ENCODE data around the gene GABRB1. TPM values are rescaled to one million over a fixed set of nuclear protein-coding genes. Genes with fewer than 3 reads are reported as not detected.
A peak's percentile ranks its signal among the peaks of the same experiment; 100 is the strongest.

The GABRB1 gene
- total RNA-seq, 1 donor from 2014 or later: 0.20 TPM

- DNase-seq (ENCODE audit: low read depth): peak; percentile 74
These were observed 178.5 kb downstream of the GABRB1 start for GRCh38 chr4:47209833-47210232.

- DNase-seq (ENCODE audit: low read depth): no peak
These were observed 179.5 kb downstream of the GABRB1 start for GRCh38 chr4:47210828-47211227.

- DNase-seq (ENCODE audit: low read depth): no peak
These were observed 181.7 kb downstream of the GABRB1 start for GRCh38 chr4:47213106-47213505.

GRCh38 chr4:47213539-47213938 is 182.2 kb downstream of the GABRB1 start:
- no peak for DNase-seq (ENCODE audit: low read depth)

GRCh38 chr4:47213971-47214370 is 182.6 kb downstream of the GABRB1 start:
- peak; percentile 87 for DNase-seq (ENCODE audit: low read depth)

GRCh38 chr4:47215759-47216158 is 184.4 kb downstream of the GABRB1 start:
- DNase-seq (ENCODE audit: low read depth): no peak

- DNase-seq (ENCODE audit: low read depth): no peak
These were observed 185.9 kb downstream of the GABRB1 start for GRCh38 chr4:47217291-47217690.

- DNase-seq (ENCODE audit: low read depth): no peak
These were observed 186.5 kb downstream of the GABRB1 start for GRCh38 chr4:47217884-47218283.

GRCh38 chr4:47218631-47219030 is 187.3 kb downstream of the GABRB1 start:
- no peak for DNase-seq (ENCODE audit: low read depth)

- DNase-seq (ENCODE audit: low read depth): no peak
These were observed 188.2 kb downstream of the GABRB1 start for GRCh38 chr4:47219586-47219985.

GRCh38 chr4:47221721-47222120 is 190.4 kb downstream of the GABRB1 start:
- peak; percentile 28 for DNase-seq (ENCODE audit: low read depth)

GRCh38 chr4:47222276-47222675 is 190.9 kb downstream of the GABRB1 start:
- DNase-seq (ENCODE audit: low read depth): no peak

GRCh38 chr4:47224361-47224760 is 193.0 kb downstream of the GABRB1 start:
- DNase-seq (ENCODE audit: low read depth): no peak

GRCh38 chr4:47235721-47236120 is 204.4 kb downstream of the GABRB1 start:
- DNase-seq (ENCODE audit: low read depth): no peak

- DNase-seq (ENCODE audit: low read depth): no peak
These were observed 207.3 kb downstream of the GABRB1 start for GRCh38 chr4:47238667-47239066.

- peak; percentile 3 for DNase-seq (ENCODE audit: low read depth)
These were observed 208.3 kb downstream of the GABRB1 start for GRCh38 chr4:47239649-47240048.

- no peak for DNase-seq (ENCODE audit: low read depth)
These were observed 220.2 kb downstream of the GABRB1 start for GRCh38 chr4:47251348-47252135.

- DNase-seq (ENCODE audit: low read depth): no peak
These were observed 232.4 kb downstream of the GABRB1 start for GRCh38 chr4:47263721-47264120.

GRCh38 chr4:47270201-47270888 is 239.0 kb downstream of the GABRB1 start:
- peak; percentile 7 for DNase-seq (ENCODE audit: low read depth)

- DNase-seq (ENCODE audit: low read depth): no peak
These were observed 239.9 kb downstream of the GABRB1 start for GRCh38 chr4:47271291-47271690.

- peak; percentile 15 for DNase-seq (ENCODE audit: low read depth)
These were observed 243.5 kb downstream of the GABRB1 start for GRCh38 chr4:47274901-47275300.

- no peak for DNase-seq (ENCODE audit: low read depth)
These were observed 244.2 kb downstream of the GABRB1 start for GRCh38 chr4:47275595-47275994.

- no peak for DNase-seq (ENCODE audit: low read depth)
These were observed 247.3 kb downstream of the GABRB1 start for GRCh38 chr4:47278631-47279030.
